GM13976 (cell line): Measurements from ENCODE around the gene COBL.

ENCODE experiments used
- DNase-seq: peaks from one replicate; pipeline ENCODE4 v3.0.0; 2012; ENCODE audit warnings: low spot score
- in situ Hi-C: fragments of 300-500 bp; cut with MboI; formaldehyde crosslinking; loops from one replicate; pipeline ENCODE4 v1.12.0; 2022; ENCODE audit warnings: low sequenced_read_pairs, mixed read lengths, inconsistent platforms; ENCODE audit not compliant: unreplicated experiment
- TF ChIP-seq, protein P1 (sequence below): IDR thresholded peaks from 2 replicates; pipeline ENCODE4 v1.5.1; 2012; ENCODE audit warnings: borderline replicate concordance, mild to moderate bottlenecking; ENCODE audit not compliant: insufficient read depth; ENCODE audit errors: extremely low read depth, missing control alignments, control extremely low read depth

The COBL gene

DNA sequence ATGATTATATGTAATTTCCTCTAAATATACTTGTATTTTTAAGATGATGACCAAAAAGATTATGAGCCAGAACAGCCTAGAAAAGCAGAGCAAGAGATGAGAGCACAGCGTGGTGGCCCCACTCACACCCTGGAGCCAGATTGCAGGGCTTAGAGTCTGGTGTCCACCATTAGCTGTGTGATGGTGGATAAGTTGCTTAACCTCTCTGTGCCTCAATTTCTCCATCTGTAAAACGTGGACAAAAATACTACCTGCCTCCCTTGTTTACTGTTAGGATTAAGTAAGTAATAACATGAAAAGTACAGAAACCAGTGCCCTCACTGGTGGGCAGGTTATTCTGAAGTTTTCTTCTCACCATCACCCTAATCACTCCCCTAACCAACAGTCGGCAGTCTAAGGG is 212.3 kb downstream of the COBL start:
- DNase-seq: no peak
- in situ Hi-C loops: no loop called here
- TF ChIP-seq, protein P1, sequence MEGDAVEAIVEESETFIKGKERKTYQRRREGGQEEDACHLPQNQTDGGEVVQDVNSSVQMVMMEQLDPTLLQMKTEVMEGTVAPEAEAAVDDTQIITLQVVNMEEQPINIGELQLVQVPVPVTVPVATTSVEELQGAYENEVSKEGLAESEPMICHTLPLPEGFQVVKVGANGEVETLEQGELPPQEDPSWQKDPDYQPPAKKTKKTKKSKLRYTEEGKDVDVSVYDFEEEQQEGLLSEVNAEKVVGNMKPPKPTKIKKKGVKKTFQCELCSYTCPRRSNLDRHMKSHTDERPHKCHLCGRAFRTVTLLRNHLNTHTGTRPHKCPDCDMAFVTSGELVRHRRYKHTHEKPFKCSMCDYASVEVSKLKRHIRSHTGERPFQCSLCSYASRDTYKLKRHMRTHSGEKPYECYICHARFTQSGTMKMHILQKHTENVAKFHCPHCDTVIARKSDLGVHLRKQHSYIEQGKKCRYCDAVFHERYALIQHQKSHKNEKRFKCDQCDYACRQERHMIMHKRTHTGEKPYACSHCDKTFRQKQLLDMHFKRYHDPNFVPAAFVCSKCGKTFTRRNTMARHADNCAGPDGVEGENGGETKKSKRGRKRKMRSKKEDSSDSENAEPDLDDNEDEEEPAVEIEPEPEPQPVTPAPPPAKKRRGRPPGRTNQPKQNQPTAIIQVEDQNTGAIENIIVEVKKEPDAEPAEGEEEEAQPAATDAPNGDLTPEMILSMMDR: no peak

DNA sequence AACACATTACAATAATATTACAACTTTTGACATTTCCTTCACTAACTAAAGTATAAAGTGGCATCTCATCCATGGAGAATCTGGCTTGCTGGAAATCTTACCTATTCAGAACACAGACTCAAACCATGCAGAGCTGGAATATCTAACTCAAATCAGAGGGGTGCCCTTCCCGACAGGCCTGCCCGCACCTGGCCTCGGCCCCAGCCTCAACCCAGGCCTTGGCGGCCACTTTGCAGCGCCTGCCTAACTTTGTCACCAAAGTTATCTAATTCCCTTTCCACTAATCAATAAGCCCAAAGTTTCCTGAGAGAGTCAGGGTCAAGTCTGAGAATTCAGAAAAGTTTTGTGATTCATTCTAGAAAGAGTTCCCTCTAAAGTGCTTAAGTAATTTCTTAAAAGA is 212.9 kb downstream of the COBL start:
- in situ Hi-C loops: no loop called here
- DNase-seq: no peak
- TF ChIP-seq, protein P1: no peak

DNA sequence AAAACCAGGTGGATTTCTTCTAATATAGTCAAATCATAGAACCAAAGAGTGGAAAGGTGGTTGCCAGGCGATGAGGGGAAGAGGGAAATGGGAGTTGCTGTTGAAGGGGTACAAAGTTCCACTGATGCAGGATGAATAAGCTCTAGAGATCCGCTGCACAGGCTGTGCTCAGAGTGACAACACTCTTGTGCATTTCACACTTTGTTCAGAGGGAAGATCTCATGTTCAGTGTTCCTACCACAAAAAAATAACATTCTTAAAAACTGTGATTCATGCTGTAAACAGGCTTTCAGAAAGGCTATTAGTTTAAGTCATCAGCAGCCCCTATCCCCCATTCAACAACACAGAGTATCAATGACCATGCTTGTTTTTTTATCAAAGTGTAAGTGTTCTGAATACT is 213.8 kb downstream of the COBL start:
- TF ChIP-seq, protein P1: no peak
- in situ Hi-C loops: no loop called here
- DNase-seq: no peak

DNA sequence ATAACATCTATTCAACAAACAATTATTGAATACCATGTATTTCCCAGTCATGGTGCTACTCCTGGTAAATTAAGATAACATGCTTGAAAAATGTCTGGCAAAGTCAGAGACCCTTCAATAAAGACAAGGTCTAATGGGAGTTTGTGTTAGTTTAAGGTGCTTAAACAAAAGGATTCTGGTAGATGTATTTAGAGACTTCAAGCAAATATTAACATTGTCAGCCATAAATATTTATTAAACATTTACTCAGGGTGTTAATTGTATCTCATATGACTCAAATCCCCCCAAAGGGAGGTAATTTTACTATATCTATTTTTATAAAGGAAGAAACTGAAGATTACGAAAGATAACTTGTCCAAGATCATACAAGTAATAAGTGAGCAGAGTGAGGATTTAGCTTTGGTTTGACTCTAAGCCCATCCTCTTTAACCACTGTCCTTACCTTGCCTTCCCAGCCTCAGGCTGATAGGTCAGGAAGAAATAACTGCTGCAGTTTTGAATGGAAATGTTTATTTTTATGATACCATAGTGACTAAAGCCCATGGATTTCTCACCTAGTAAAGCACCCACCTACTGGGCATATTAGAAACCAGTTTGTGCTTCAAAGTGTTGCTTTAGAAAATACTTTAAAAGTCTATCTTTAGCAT is 215.4 kb downstream of the COBL start:
- TF ChIP-seq, protein P1: no peak
- in situ Hi-C loops: no loop called here
- no peak for DNase-seq

DNA sequence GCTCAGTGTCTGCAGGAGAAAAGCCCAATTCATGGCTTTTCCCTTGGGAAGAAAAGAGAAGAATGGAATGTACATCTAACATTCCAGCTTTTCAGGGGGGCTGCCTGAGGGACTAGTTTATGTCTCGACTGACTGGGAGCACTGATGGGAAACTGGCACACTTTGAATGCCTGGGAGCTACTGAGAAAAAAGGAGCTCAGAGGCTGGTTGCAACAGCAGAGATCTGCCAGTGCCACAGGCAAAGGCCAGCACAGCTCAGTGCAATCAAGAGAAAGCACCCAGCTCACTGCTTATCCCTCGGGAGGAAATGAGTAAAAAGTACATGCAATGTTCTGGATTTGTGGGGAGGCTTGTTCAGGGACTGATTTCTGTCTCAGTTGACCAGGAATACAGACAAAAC is 226.2 kb downstream of the COBL start:
- TF ChIP-seq, protein P1: no peak
- DNase-seq: no peak
- in situ Hi-C loops: no loop called here

DNA sequence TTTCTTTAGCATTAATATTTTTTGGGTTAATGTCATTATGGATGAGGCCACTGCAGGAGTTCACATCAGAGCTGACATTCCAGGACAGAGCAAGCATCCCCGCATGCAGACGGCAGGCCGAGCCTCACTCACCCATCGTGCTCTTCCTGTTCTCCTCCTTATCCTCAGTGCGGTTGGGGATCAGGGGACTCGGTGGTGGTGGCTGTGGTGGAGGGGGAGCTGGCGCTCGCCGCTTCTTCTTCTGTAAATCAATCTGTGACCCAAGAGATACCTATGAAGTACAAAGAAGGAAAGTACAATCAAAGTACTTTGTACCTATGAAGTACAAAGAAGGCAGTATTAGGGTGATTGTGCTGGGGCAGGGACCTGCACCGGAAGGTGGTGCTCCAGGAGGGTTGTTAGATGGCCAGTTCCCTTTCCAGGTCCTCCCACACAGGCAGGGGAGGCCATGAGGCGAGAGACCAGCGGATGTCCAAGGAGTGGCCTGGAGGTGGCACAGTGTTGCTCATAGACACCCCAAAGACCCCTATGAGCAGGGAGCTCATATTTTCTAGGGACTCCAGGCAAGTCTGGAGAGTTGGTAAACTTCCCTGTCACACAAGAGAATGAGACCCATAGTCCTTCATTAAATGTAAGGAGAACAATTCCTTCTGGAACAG is 231.4 kb downstream of the COBL start:
- TF ChIP-seq, protein P1: no peak
- no peak for DNase-seq
- in situ Hi-C loops: no loop called here
